ENCODE results near the gene CLK1. TPM values are rescaled to one million over a fixed set of nuclear protein-coding genes. Genes with fewer than 3 reads are reported as not detected.

Gene CLK1
- total and polyA plus RNA-seq, 9 of the 15 experiments (the other 6 are each of a cell fraction or from before 2014, with no cell fraction given), result 29.3 to 99.2 (median 47.0) TPM

GRCh38 chr2:200873560-200873959 is 9.1 kb upstream of the CLK1 start:
- DNase-seq (ENCODE audit: extremely low read depth in 1 of 4, low spot score in 3 of 4), result no peak
- FAIRE-seq, result no peak
- 71% methylated on average over 6 of the region's 6 CpGs for WGBS (ENCODE audit: insufficient coverage, low coverage, missing lambda C conversion rate)
- Histone ChIP-seq H3K4me1 (replicated peaks in 1 of 2; ENCODE audit: control insufficient read depth in 2 of 2, insufficient read depth in 2 of 2, low read length in 2 of 2) (peaks cover 2 to 12% of the 10 kb centered on the region in 2 experiments; a peak in 3 of 5 replicates), H3K79me2 (ENCODE audit: control insufficient read depth, insufficient read depth, low read length) (no peaks in the 10 kb centered on the region), H3K27me3 (ENCODE audit: control insufficient read depth in 2 of 2, insufficient read depth in 2 of 2, low read length in 2 of 2) (no peaks in the 10 kb centered on the region), H3K4me2 (ENCODE audit: insufficient read depth, low read length) (no peak overlapping the region), H3K9ac (ENCODE audit: insufficient read depth in 1 of 2, low read depth in 2 of 2, low read length in 2 of 2) (no peak overlapping the region), H3K27ac (ENCODE audit: extremely low read depth, low read depth, low read length) (no peak overlapping the region), H3K4me3 (no peak overlapping the region), H3K36me3 (ENCODE audit: control insufficient read depth, insufficient read depth, low read length) (peaks cover 47% of the 10 kb centered on the region; the same call in 2 of the 3 replicates), H4K20me1 (replicated peaks; ENCODE audit: control insufficient read depth, insufficient read depth, low read length) (no peaks in the 10 kb centered on the region), H3K9me3 (replicated peaks; ENCODE audit: control insufficient read depth, insufficient read depth, low read depth, low read length) (no peaks in the 10 kb centered on the region), H3K9me1 (ENCODE audit: control insufficient read depth, insufficient read depth, low read length) (no peaks in the 10 kb centered on the region), H2AFZ (ENCODE audit: low read depth, low read length) (no peak overlapping the region)
- ChIA-PET POLR2A (interaction anchor here (1.0 kb wide), 1 partner anchor 10 kb away, joined by 4 read pairs; the partner anchor contains the start of gene CLK1), CTCF (ENCODE audit: low intra/inter-chr PET ratio) (no interaction called here)
- BruUV-seq (replicated peaks), result no TSS peak
- in situ Hi-C loops (cut with MboI), result no loop called here
- intact Hi-C loops (cut with micrococcal nuclease), result no loop called here
- no peak for ATAC-seq
- TF ChIP-seq USF1 (CRISPR knock-in tag; IDR thresholded peaks at IDR 0.05) (peak; percentile 75), RBFOX2 (IDR thresholded peaks at IDR 0.05; ENCODE audit: low read depth, low read length) (no peak), MGA (IDR thresholded peaks at IDR 0.05) (peak; percentile 21; the same call in 1 of the 2 replicates), STAT5B (CRISPR knock-in tag; IDR thresholded peaks at IDR 0.05) (no peak), FOSL1 (tag; conservative IDR thresholded peaks at IDR 0.05) (peak; percentile 70), JUND (IDR thresholded peaks at IDR 0.05; ENCODE audit: borderline replicate concordance, low read depth, low read length) (peak; percentile 42; the same call in 1 of the 2 replicates), JUND (tag; IDR thresholded peaks at IDR 0.05; ENCODE audit: borderline replicate concordance, low read depth, low read length) (no peak), ZNF589 (CRISPR knock-in tag; IDR thresholded peaks at IDR 0.05; ENCODE audit: low read depth) (0 out of 2 replicates have a peak, but pooled peaks have one; percentile 38), ATF3 (IDR thresholded peaks at IDR 0.05) (peak; percentile 45), ATF3 (CRISPR knock-in tag; conservative IDR thresholded peaks at IDR 0.05) (no peak)

Data from K562 (cell line).